Measurements from ENCODE around the gene IVD. TPM values are rescaled to one million over a fixed set of nuclear protein-coding genes. Genes with fewer than 3 reads are reported as not detected.
"Not testable (repeated sequence)": the region's sequence is repeated elsewhere in the genome, so short reads cannot be mapped to it uniquely, and the experiment has no call there.

The IVD gene
- total RNA-seq, 1 donor from 2014 or later, result 18.0 TPM

DNA sequence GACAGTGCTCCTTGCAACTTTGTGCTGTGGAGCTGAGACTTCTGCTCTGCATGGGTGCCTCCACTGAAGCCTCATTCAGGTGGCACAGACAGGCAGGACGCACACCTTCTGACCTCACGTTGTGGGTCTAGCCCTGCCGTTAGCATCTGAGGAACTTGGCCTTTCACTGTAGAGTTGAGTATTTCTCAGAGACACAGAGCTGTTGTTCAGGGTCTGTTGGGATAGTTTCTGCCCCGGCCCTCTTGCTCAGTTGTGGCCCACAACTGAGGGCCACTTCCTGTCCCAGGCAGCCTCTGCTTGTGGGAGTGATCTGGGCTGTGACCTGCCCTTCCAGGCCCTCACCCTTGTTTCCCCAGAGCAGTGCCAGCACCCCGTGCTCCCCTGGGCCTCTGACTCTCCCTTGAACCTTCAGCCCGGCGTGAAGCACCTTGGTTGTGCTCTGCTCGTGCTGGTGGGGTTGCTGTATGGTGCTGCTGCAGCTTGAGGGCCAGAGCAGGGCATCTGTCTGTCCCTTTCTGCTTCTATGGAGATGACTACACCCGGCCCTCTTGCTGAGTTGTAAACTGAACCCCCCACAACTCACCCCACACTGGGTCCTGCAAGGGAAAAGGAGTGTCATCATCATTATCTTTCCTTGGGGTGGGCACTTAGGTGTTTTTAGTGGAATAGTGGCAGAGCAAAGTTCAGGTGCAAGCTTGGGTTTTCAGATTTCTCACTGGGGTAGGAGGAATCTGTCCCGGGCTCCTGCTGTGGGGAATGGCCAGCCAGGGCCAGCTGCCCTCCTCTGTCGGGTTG, 46.9 kb downstream of the IVD start:
- DNase-seq (ENCODE audit: low spot score), result no peak
- no peak overlapping the region for H3K27ac ChIP-seq
- Mint-ChIP-seq H3K4me3 (no peak overlapping the region), H3K4me1 (peaks cover 61% of the 10 kb centered on the region), H3K27ac (no peak overlapping the region), H3K27me3 (ENCODE audit: insufficient read depth, low read depth) (peaks cover 4% of the 10 kb centered on the region), H3K36me3 (peaks cover 3% of the 10 kb centered on the region), H3K9me3 (no peaks in the 10 kb centered on the region)
- H3K79me2 ChIP-seq (ENCODE audit: low read depth), result peaks cover 99% of the 10 kb centered on the region
- no peaks in the 10 kb centered on the region for H3K9me3 ChIP-seq (ENCODE audit: low read depth)
- peaks cover 98% of the 10 kb centered on the region for H4K20me1 ChIP-seq (ENCODE audit: low read depth)
- H3K27me3 ChIP-seq, result no peaks in the 10 kb centered on the region
- peak overlapping the region; percentile 35 for H3K4me2 ChIP-seq
- no peak overlapping the region for H2AFZ ChIP-seq (replicated peaks)
- H3K4me1 ChIP-seq, result peaks cover 40% of the 10 kb centered on the region
- no peak overlapping the region for H3K4me3 ChIP-seq
- TF ChIP-seq EZH2 (IDR thresholded peaks at IDR 0.05), result no peak
- H3K9ac ChIP-seq, result no peak overlapping the region
- no peaks in the 10 kb centered on the region for H3K36me3 ChIP-seq
- peaks cover 15% of the 10 kb centered on the region for H3F3A ChIP-seq (ENCODE audit: low read depth)

DNA sequence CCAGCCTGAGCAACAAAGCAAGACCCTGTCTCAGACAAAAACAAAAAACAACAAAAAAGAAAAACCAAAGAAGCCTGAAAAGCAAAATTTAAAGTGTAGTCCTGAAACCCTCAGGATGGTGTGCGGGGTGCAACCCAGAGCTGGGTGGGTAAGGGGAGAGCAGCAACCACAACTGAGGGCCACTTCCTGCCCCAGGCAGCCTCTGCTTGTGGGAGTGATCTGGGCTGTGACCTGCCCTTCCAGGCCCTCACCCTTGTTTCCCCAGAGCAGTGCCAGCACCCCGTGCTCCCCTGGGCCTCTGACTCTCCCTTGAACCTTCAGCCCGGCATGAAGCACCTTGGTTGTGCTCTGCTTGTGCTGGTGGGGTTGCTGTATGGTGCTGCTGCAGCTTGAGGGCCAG, 48.3 kb downstream of the IVD start:
- H3K9me3 Mint-ChIP-seq; DNase-seq (ENCODE audit: low spot score); H3K27ac ChIP-seq; H3K27me3 ChIP-seq; H3K36me3 ChIP-seq; H3K9ac ChIP-seq; H3K27ac Mint-ChIP-seq; H3K4me3 ChIP-seq; H2AFZ ChIP-seq (replicated peaks); H3K27me3 Mint-ChIP-seq (ENCODE audit: insufficient read depth, low read depth); H3K9me3 ChIP-seq (ENCODE audit: low read depth); H3K4me2 ChIP-seq; H3K36me3 Mint-ChIP-seq: not testable (repeated sequence)
- peaks cover 95% of the 10 kb centered on the region for H3K79me2 ChIP-seq (ENCODE audit: low read depth)
- peaks cover 96% of the 10 kb centered on the region for H4K20me1 ChIP-seq (ENCODE audit: low read depth)
- peaks cover 67% of the 10 kb centered on the region for H3K4me1 Mint-ChIP-seq
- peak overlapping the region; percentile 67 for H3K4me3 Mint-ChIP-seq
- H3K4me1 ChIP-seq, result peaks cover 40% of the 10 kb centered on the region
- H3F3A ChIP-seq (ENCODE audit: low read depth), result peaks cover 14% of the 10 kb centered on the region

DNA sequence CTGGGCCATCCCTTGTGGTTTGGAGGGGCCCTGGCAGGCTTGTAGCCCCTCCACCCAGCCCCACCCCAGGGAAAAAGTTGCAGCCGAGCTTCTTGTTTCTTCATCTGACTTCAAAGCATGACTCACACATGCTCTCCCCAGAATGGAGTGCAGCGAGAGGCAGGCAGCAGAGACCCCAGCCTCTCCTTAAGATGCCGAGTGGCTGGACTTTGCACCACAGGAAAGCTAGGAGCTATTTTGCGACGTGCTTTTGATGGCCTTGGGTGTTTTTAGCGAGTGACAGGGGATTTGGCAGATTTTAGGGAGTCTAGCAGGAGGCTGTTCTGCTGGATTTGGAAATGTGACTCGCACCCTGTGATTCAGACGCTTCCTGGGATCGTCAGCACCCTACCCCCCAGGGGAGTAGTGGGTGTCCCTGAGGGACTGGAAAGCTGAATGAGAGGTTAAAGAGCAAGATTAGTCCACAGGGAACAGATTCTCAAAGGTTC, 49.4 kb downstream of the IVD start:
- Mint-ChIP-seq H3K36me3 (peaks cover 2% of the 10 kb centered on the region), H3K4me3 (no peak overlapping the region), H3K4me1 (peaks cover 63% of the 10 kb centered on the region), H3K27me3 (ENCODE audit: insufficient read depth, low read depth) (peaks cover 4% of the 10 kb centered on the region), H3K27ac (peak overlapping the region; percentile 72), H3K9me3 (no peaks in the 10 kb centered on the region)
- no peaks in the 10 kb centered on the region for H3K9me3 ChIP-seq (ENCODE audit: low read depth)
- TF ChIP-seq, protein P1, sequence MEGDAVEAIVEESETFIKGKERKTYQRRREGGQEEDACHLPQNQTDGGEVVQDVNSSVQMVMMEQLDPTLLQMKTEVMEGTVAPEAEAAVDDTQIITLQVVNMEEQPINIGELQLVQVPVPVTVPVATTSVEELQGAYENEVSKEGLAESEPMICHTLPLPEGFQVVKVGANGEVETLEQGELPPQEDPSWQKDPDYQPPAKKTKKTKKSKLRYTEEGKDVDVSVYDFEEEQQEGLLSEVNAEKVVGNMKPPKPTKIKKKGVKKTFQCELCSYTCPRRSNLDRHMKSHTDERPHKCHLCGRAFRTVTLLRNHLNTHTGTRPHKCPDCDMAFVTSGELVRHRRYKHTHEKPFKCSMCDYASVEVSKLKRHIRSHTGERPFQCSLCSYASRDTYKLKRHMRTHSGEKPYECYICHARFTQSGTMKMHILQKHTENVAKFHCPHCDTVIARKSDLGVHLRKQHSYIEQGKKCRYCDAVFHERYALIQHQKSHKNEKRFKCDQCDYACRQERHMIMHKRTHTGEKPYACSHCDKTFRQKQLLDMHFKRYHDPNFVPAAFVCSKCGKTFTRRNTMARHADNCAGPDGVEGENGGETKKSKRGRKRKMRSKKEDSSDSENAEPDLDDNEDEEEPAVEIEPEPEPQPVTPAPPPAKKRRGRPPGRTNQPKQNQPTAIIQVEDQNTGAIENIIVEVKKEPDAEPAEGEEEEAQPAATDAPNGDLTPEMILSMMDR (IDR thresholded peaks at IDR 0.05), result no peak
- TF ChIP-seq EZH2phosphoT487 (IDR thresholded peaks at IDR 0.05) (no peak), EZH2 (IDR thresholded peaks at IDR 0.05) (no peak)
- peaks cover 90% of the 10 kb centered on the region for H4K20me1 ChIP-seq (ENCODE audit: low read depth)
- no peak overlapping the region for H3K27ac ChIP-seq
- peaks cover 10% of the 10 kb centered on the region for H3F3A ChIP-seq (ENCODE audit: low read depth)
- no peak overlapping the region for H3K4me3 ChIP-seq
- H3K9ac ChIP-seq, result no peak overlapping the region
- peaks cover 87% of the 10 kb centered on the region for H3K79me2 ChIP-seq (ENCODE audit: low read depth)
- DNase-seq (ENCODE audit: low spot score), result no peak
- no peak overlapping the region for H3K4me2 ChIP-seq
- no peaks in the 10 kb centered on the region for H3K36me3 ChIP-seq
- peaks cover 39% of the 10 kb centered on the region for H3K4me1 ChIP-seq
- no peak overlapping the region for H2AFZ ChIP-seq (replicated peaks)
- no peaks in the 10 kb centered on the region for H3K27me3 ChIP-seq

DNA sequence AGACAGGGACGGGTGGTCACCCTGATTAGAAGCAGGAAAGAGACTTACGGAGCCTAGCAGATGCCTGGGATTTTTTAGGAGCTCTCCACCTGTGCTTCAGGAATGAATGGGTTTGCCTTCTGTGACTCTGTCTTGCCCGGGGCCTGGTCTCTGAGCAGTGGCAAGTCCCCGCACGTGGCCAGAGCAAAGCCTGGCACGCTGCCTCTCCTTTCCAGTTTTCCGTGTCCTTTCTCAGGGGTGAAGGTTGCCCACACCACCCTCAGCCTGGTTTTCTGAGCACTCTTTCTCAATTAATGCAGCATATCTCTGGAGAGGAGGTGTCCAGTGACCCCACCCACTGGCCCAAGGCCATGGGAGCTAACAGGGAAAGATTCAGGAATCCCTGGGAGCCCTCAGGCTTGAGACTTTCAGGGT, 50.7 kb downstream of the IVD start:
- H3K27me3 Mint-ChIP-seq (ENCODE audit: insufficient read depth, low read depth), result peaks cover 4% of the 10 kb centered on the region
- H3K4me2 ChIP-seq, result no peak overlapping the region
- DNase-seq (ENCODE audit: low spot score), result no peak
- H3K36me3 Mint-ChIP-seq, result peaks cover 5% of the 10 kb centered on the region
- no peak overlapping the region for H3K4me3 ChIP-seq
- no peak overlapping the region for H3K27ac Mint-ChIP-seq
- H2AFZ ChIP-seq (replicated peaks), result no peak overlapping the region
- no peaks in the 10 kb centered on the region for H3K27me3 ChIP-seq
- H3K4me3 Mint-ChIP-seq, result no peak overlapping the region
- no peaks in the 10 kb centered on the region for H3K9me3 ChIP-seq (ENCODE audit: low read depth)
- TF ChIP-seq EZH2 (IDR thresholded peaks at IDR 0.05) (no peak), EZH2phosphoT487 (IDR thresholded peaks at IDR 0.05) (no peak)
- TF ChIP-seq, protein P1 (IDR thresholded peaks at IDR 0.05), result no peak
- H3K4me1 ChIP-seq, result peaks cover 31% of the 10 kb centered on the region
- no peaks in the 10 kb centered on the region for H3K36me3 ChIP-seq
- no peaks in the 10 kb centered on the region for H3K9me3 Mint-ChIP-seq
- H3K79me2 ChIP-seq (ENCODE audit: low read depth), result peaks cover 75% of the 10 kb centered on the region
- peaks cover 7% of the 10 kb centered on the region for H3F3A ChIP-seq (ENCODE audit: low read depth)
- H3K9ac ChIP-seq, result no peak overlapping the region
- peaks cover 89% of the 10 kb centered on the region for H4K20me1 ChIP-seq (ENCODE audit: low read depth)
- H3K27ac ChIP-seq, result no peak overlapping the region
- H3K4me1 Mint-ChIP-seq, result peaks cover 58% of the 10 kb centered on the region
